Keratinocyte (primary cell): ENCODE data around the gene SLC25A11. TPM values are rescaled to one million over a fixed set of nuclear protein-coding genes. Genes with fewer than 3 reads are reported as not detected.

Experiments
- DNase-seq: peaks from one replicate; pipeline ENCODE4 v3.0.0-alpha.2; 2011; ENCODE audit warnings: low read depth, missing footprints, low spot score
- FAIRE-seq: peaks from 2 replicates; lab custom pipeline; 2011; peaks lifted over from hg19 to GRCh38; lab: Jason Lieb, UNC
- H2AFZ ChIP-seq: 2 replicates; pipeline ENCODE4 v1.6.0; 2012; ENCODE audit warnings: low read length, control low read depth, inconsistent platforms; ENCODE audit not compliant: control insufficient read depth
- H3K27ac ChIP-seq: 2 replicates; pipeline ENCODE4 v1.5.1; 2011; ENCODE audit warnings: low read length; ENCODE audit not compliant: control insufficient read depth, insufficient read depth
- H3K27me3 ChIP-seq: 3 replicates; pipeline ENCODE4 v1.6.0; 2011; ENCODE audit warnings: low read length; ENCODE audit not compliant: control insufficient read depth, insufficient read depth; ENCODE audit errors: extremely low read depth
- H3K36me3 ChIP-seq, 2 experiments: 2 replicates in 1 of 2; 3 replicates in 1 of 2; pipeline ENCODE4 v1.5.1; 2011; ENCODE audit warnings: low read length in 2 of 2, mild to moderate bottlenecking in 1 of 2; ENCODE audit not compliant: control insufficient read depth in 2 of 2, insufficient read depth in 2 of 2; ENCODE audit errors: extremely low read depth in 1 of 2
- H3K4me1 ChIP-seq: 3 replicates; pipeline ENCODE4 v1.5.1; 2011; ENCODE audit warnings: low read length; ENCODE audit not compliant: control insufficient read depth, insufficient read depth; ENCODE audit errors: extremely low read depth
- H3K4me2 ChIP-seq: 3 replicates; pipeline ENCODE4 v1.6.0; 2011; ENCODE audit warnings: low read depth, low read length; ENCODE audit not compliant: control insufficient read depth, insufficient read depth; ENCODE audit errors: extremely low read depth
- H3K4me3 ChIP-seq, 3 experiments: fragments of 200-600 bp in 1 of 3; sonication (generic) in 1 of 3; 2 replicates in 2 of 3; 3 replicates in 1 of 3; pipeline ENCODE4 v1.5.1; 2011 to 2016; ENCODE audit warnings: low read length in 3 of 3, mild to moderate bottlenecking in 3 of 3, control low read depth in 2 of 3, inconsistent platforms in 1 of 3, low read depth in 1 of 3, mixed read lengths in 1 of 3, mixed run types in 1 of 3, moderate library complexity in 1 of 3; ENCODE audit not compliant: control insufficient read depth in 2 of 3, insufficient read depth in 2 of 3; ENCODE audit errors: extremely low read depth in 1 of 3
- H3K79me2 ChIP-seq: 2 replicates; pipeline ENCODE4 v1.6.0; 2012; ENCODE audit warnings: low read length; ENCODE audit not compliant: control insufficient read depth, insufficient read depth
- H3K9ac ChIP-seq: 3 replicates; pipeline ENCODE4 v1.6.0; 2011; ENCODE audit warnings: low read length; ENCODE audit not compliant: control insufficient read depth, insufficient read depth; ENCODE audit errors: extremely low read depth
- H3K9me1 ChIP-seq: 3 replicates; pipeline ENCODE4 v1.6.0; 2011; ENCODE audit warnings: low read length; ENCODE audit not compliant: control insufficient read depth, insufficient read depth; ENCODE audit errors: extremely low read depth
- H3K9me3 ChIP-seq: 2 replicates; pipeline ENCODE4 v1.5.1; 2012; ENCODE audit warnings: low read depth, low read length; ENCODE audit not compliant: control insufficient read depth
- H4K20me1 ChIP-seq: 3 replicates; pipeline ENCODE4 v1.6.0; 2011; ENCODE audit warnings: low read length; ENCODE audit not compliant: control insufficient read depth, insufficient read depth; ENCODE audit errors: extremely low read depth
- EZH2 ChIP-seq: IDR thresholded peaks from one replicate; pipeline ENCODE4 v1.6.1; 2012; ENCODE audit warnings: inconsistent platforms, mild to moderate bottlenecking, low read length, moderate library complexity
- dilution Hi-C: fragments of 300-500 bp; cut with MboI; formaldehyde crosslinking; loops from one replicate; pipeline ENCODE4 v1.7.0; 2020; ENCODE audit warnings: low sequenced_read_pairs; ENCODE audit not compliant: extremely low pct_ligation_motif_present
- polyA plus RNA-seq, 5 experiments: library from polyadenylated mRNA; depleted of rRNA in 3 of 5; stranded (reverse) in 3 of 5; stranded (forward) in 1 of 5; unstranded in 1 of 5; fragments of >200 nt; gene quantifications; 1 replicate in 1 of 5; 2 replicates in 3 of 5; 3 replicates in 1 of 5; pipeline versions ENCODE4 v1.2.1 to v1.2.3, GENCODE V29; 2011 to 2012; ENCODE audit warnings: missing spikeins in 2 of 5, low read depth in 1 of 5, low replicate concordance in 1 of 5
- TF ChIP-seq, protein P1 (sequence below), 3 experiments: IDR thresholded peaks in 1 of 3; conservative IDR thresholded peaks in 1 of 3; optimal IDR thresholded peaks in 1 of 3; 2 replicates in 2 of 3; 3 replicates in 1 of 3; pipeline versions ENCODE3 to v1.5.1; 2011; ENCODE audit warnings: low read length in 3 of 3, mild to moderate bottlenecking in 3 of 3, moderate library complexity in 2 of 3, control low read depth in 1 of 3, inconsistent platforms in 1 of 3; ENCODE audit not compliant: insufficient read depth in 2 of 3; ENCODE audit errors: extremely low read depth in 1 of 3

The SLC25A11 gene
- polyA plus RNA-seq, 1 donor (not counting 4 experiments of a cell fraction or from before 2014, with no cell fraction given) = 33.8 TPM

- H3K9ac ChIP-seq = no peak overlapping the region
- no peak for FAIRE-seq
- H3K4me3 ChIP-seq = no peak overlapping the region
- peaks cover 16% of the 10 kb centered on the region for H3K4me1 ChIP-seq
- H3K9me1 ChIP-seq = no peaks in the 10 kb centered on the region
- no peak overlapping the region for H3K27ac ChIP-seq
- H3K27me3 ChIP-seq = no peaks in the 10 kb centered on the region
- no peaks in the 10 kb centered on the region for H3K79me2 ChIP-seq
- H4K20me1 ChIP-seq = peaks cover 15% of the 10 kb centered on the region
- no peak for DNase-seq
- dilution Hi-C loops = no loop called here
- no peak for TF ChIP-seq EZH2
- TF ChIP-seq, protein P1, sequence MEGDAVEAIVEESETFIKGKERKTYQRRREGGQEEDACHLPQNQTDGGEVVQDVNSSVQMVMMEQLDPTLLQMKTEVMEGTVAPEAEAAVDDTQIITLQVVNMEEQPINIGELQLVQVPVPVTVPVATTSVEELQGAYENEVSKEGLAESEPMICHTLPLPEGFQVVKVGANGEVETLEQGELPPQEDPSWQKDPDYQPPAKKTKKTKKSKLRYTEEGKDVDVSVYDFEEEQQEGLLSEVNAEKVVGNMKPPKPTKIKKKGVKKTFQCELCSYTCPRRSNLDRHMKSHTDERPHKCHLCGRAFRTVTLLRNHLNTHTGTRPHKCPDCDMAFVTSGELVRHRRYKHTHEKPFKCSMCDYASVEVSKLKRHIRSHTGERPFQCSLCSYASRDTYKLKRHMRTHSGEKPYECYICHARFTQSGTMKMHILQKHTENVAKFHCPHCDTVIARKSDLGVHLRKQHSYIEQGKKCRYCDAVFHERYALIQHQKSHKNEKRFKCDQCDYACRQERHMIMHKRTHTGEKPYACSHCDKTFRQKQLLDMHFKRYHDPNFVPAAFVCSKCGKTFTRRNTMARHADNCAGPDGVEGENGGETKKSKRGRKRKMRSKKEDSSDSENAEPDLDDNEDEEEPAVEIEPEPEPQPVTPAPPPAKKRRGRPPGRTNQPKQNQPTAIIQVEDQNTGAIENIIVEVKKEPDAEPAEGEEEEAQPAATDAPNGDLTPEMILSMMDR (optimal IDR thresholded peaks at IDR 0.05 in 1 of 3, IDR thresholded peaks at IDR 0.05 in 1 of 3, conservative IDR thresholded peaks at IDR 0.05 in 1 of 3; ENCODE audit: extremely low read depth in 1 of 3, insufficient read depth in 2 of 3, low read length in 3 of 3) = no peak
- H3K36me3 ChIP-seq = peaks cover 8 to 14% of the 10 kb centered on the region in 2 experiments
- H3K4me2 ChIP-seq = no peak overlapping the region
- H3K9me3 ChIP-seq = no peaks in the 10 kb centered on the region
- no peak overlapping the region for H2AFZ ChIP-seq
Observed at GRCh38 chr17:4900231-4901107, 39.4 kb downstream of the SLC25A11 start.

- peak within 1 kb of the TSS; percentile 30 for H2AFZ ChIP-seq
- no peaks in the 10 kb centered on the region for H3K9me1 ChIP-seq
- H3K4me3 ChIP-seq = peak within 1 kb of the TSS in 1 of 3 experiments; percentile 65
- H3K9ac ChIP-seq = peak within 1 kb of the TSS; percentile 66
- DNase-seq = peak; percentile 90
- H3K4me1 ChIP-seq = peaks cover 16% of the 10 kb centered on the region
- no peak for FAIRE-seq
- peaks cover 16 to 23% of the 10 kb centered on the region in 2 experiments for H3K36me3 ChIP-seq
- H3K79me2 ChIP-seq = no peaks in the 10 kb centered on the region
- H3K9me3 ChIP-seq = no peaks in the 10 kb centered on the region
- TF ChIP-seq, protein P1 (optimal IDR thresholded peaks at IDR 0.05 in 1 of 3, IDR thresholded peaks at IDR 0.05 in 1 of 3, conservative IDR thresholded peaks at IDR 0.05 in 1 of 3; ENCODE audit: extremely low read depth in 1 of 3, insufficient read depth in 2 of 3, low read length in 3 of 3) = peak in 1 of 3 experiments; percentile 6
- no peak for TF ChIP-seq EZH2
- no peaks in the 10 kb centered on the region for H3K27me3 ChIP-seq
- dilution Hi-C loops = no loop called here
- no peak within 1 kb of the TSS for H3K27ac ChIP-seq
- H4K20me1 ChIP-seq = peaks cover 15% of the 10 kb centered on the region
- peak within 1 kb of the TSS; percentile 64 for H3K4me2 ChIP-seq
Observed at GRCh38 chr17:4899341-4900230, 40.3 kb downstream of the SLC25A11 start, which contains the start of gene C17orf107. C17orf107 (plus strand) TSS chr17:4899536; CDS start chr17:4899763, 227 bp downstream.
